Liver (tissue), 9 donors: ENCODE results near the gene CDH4. TPM values are rescaled to one million over a fixed set of nuclear protein-coding genes. Genes with fewer than 3 reads are reported as not detected.

Source experiments
- DNase-seq: peaks from one replicate; pipeline ENCODE4 v3.0.0-alpha.2; 2017; ENCODE audit warnings: low spot score
- H3K27ac ChIP-seq, 2 donors: one replicate each; pipeline ENCODE4 v1.7.0; 2013; ENCODE audit warnings: inconsistent platforms in 2 of 2, low read length in 2 of 2, control low read depth in 1 of 2, low read depth in 1 of 2, mild to moderate bottlenecking in 1 of 2
- H3K27me3 ChIP-seq, 4 donors: one replicate each; pipeline versions ENCODE4 v1.6.1 to v1.7.0; 2013; ENCODE audit warnings: low read length in 3 of 4, inconsistent platforms in 1 of 4, mild to moderate bottlenecking in 1 of 4, moderate library complexity in 1 of 4; ENCODE audit not compliant: control insufficient read depth in 4 of 4, insufficient read depth in 4 of 4
- H3K36me3 ChIP-seq, 4 donors: one replicate each; pipeline versions ENCODE4 v1.6.1 to v1.7.0; 2013; ENCODE audit warnings: low read length in 3 of 4, mild to moderate bottlenecking in 3 of 4, low read depth in 1 of 4, moderate library complexity in 1 of 4; ENCODE audit not compliant: control insufficient read depth in 4 of 4, insufficient read depth in 3 of 4
- H3K4me1 ChIP-seq, 4 donors: one replicate each; pipeline versions ENCODE4 v1.6.1 to v1.7.0; 2013; ENCODE audit warnings: low read length in 3 of 4, mild to moderate bottlenecking in 3 of 4, moderate library complexity in 1 of 4; ENCODE audit not compliant: control insufficient read depth in 4 of 4, insufficient read depth in 4 of 4
- H3K4me3 ChIP-seq, 3 donors: one replicate each; pipeline versions ENCODE4 v1.6.1 to v1.7.0; 2013; ENCODE audit warnings: low read length in 3 of 3, control low read depth in 1 of 3, low read depth in 1 of 3, mild to moderate bottlenecking in 1 of 3
- H3K9ac ChIP-seq, 2 donors: one replicate each; pipeline ENCODE4 v1.7.0; 2013; ENCODE audit warnings: low read length in 2 of 2, mild to moderate bottlenecking in 2 of 2, moderate library complexity in 2 of 2, control low read depth in 1 of 2, low read depth in 1 of 2
- H3K9me3 ChIP-seq, 4 donors: one replicate each; pipeline versions ENCODE4 v1.6.1 to v1.7.0; 2013; ENCODE audit warnings: low read length in 3 of 4; ENCODE audit not compliant: control insufficient read depth in 4 of 4
- ATF3 ChIP-seq: IDR thresholded peaks from 2 replicates; pipeline ENCODE4 v1.6.1; 2016; ENCODE audit warnings: antibody characterized with exemption
- EGR1 ChIP-seq, 2 donors: IDR thresholded peaks; 2 replicates each; pipeline ENCODE4 v1.6.1; 2016 to 2018; ENCODE audit warnings: antibody characterized with exemption in 2 of 2, low read depth in 2 of 2
- FOXA2 ChIP-seq: IDR thresholded peaks from 2 replicates; pipeline ENCODE4 v1.6.1; 2016; ENCODE audit warnings: antibody characterized with exemption
- GABPA ChIP-seq, 2 donors: IDR thresholded peaks in 1 of 2; conservative IDR thresholded peaks in 1 of 2; 2 replicates each; pipeline ENCODE4 v1.6.1; 2016; ENCODE audit warnings: antibody characterized with exemption in 2 of 2, mild to moderate bottlenecking in 1 of 2, moderate library complexity in 1 of 2
- HNF4A ChIP-seq, 2 donors: conservative IDR thresholded peaks; 2 replicates each; pipeline ENCODE4 v1.6.1; 2016; ENCODE audit warnings: antibody characterized with exemption in 2 of 2, mild to moderate bottlenecking in 2 of 2
- HNF4G ChIP-seq: IDR thresholded peaks from 2 replicates; pipeline ENCODE4 v1.6.1; 2016; ENCODE audit warnings: antibody characterized with exemption
- JUND ChIP-seq, 2 donors: IDR thresholded peaks; 2 replicates each; pipeline ENCODE4 v1.6.1; 2016; ENCODE audit warnings: antibody characterized with exemption in 2 of 2
- MAX ChIP-seq: IDR thresholded peaks from 2 replicates; pipeline ENCODE4 v1.6.1; 2016; ENCODE audit warnings: antibody characterized with exemption
- NR2F2 ChIP-seq: IDR thresholded peaks from 2 replicates; pipeline ENCODE4 v1.6.1; 2016; ENCODE audit warnings: antibody characterized with exemption
- REST ChIP-seq: IDR thresholded peaks from 2 replicates; pipeline ENCODE4 v1.6.1; 2016; ENCODE audit warnings: antibody characterized with exemption, mild to moderate bottlenecking
- RXRA ChIP-seq, 2 donors: IDR thresholded peaks; 2 replicates each; pipeline ENCODE4 v1.6.1; 2017 to 2018; ENCODE audit warnings: antibody characterized with exemption in 2 of 2, mild to moderate bottlenecking in 1 of 2
- SP1 ChIP-seq: IDR thresholded peaks from 2 replicates; pipeline ENCODE4 v1.6.1; 2018; ENCODE audit warnings: antibody characterized with exemption, mild to moderate bottlenecking
- TAF1 ChIP-seq: conservative IDR thresholded peaks from 2 replicates; pipeline ENCODE4 v1.6.1; 2016; ENCODE audit warnings: antibody characterized with exemption, mild to moderate bottlenecking
- YY1 ChIP-seq: IDR thresholded peaks from 2 replicates; pipeline ENCODE4 v1.6.1; 2016; ENCODE audit warnings: antibody characterized with exemption, mild to moderate bottlenecking
- ZBTB33 ChIP-seq: IDR thresholded peaks from 2 replicates; pipeline ENCODE4 v1.6.1; 2016; ENCODE audit warnings: antibody characterized with exemption
- WGBS: extraction: QIAGEN DNeasy Blood & Tissue Kit; methylation state at CpG from one replicate; pipeline ENCODE4 v1.1.7; 2013; 5-methylcytosine and 5-hydroxymethylcytosine counted together
- polyA plus RNA-seq, 2 donors: library from polyadenylated mRNA; stranded (reverse) in 1 of 2; unstranded in 1 of 2; fragments of 200-250 nt in 1 of 2; fragments of >200 nt in 1 of 2; fragmentation: Nextera tagmentation in 1 of 2; extraction: Ambion mirVana in 1 of 2; gene quantifications; one replicate each; pipeline versions ENCODE4 v1.2.1 to v1.2.3, GENCODE V29; 2013 to 2015
- total RNA-seq, 2 donors: library from RNA; depleted of rRNA; stranded (reverse); fragments of >200 nt; gene quantifications; one replicate each; pipeline ENCODE4 v1.2.3, GENCODE V29; 2014
- TF ChIP-seq, protein P1 (sequence below): fragments of 150-350 bp; IDR thresholded peaks from 2 replicates; pipeline ENCODE4 v1.5.1; 2017; ENCODE audit warnings: improper control_type of control experiment, low read depth, low read length; ENCODE audit not compliant: missing input control
- donor health status: healthy.
- donor health status: healthy.
- donor health status: healthy.
- donor health status: healthy.
- donor health status: healthy.

Gene CDH4
- total and polyA plus RNA-seq, 4 donors, result 0.03 to 0.25 (median 0.19) TPM; not detected in 1

GRCh38 chr20:61976644-61977418, 724.8 kb downstream of the CDH4 start:
- no peaks in the 10 kb centered on the region for H3K27me3 ChIP-seq
- DNase-seq, result no peak
- WGBS, result 97% methylated on average over 45 of the region's 45 CpGs
- no peak overlapping the region for H3K27ac ChIP-seq
- H3K9me3 ChIP-seq, result peaks cover 0 to 2% (median 0%) of the 10 kb centered on the region in 4 donors
- no peaks in the 10 kb centered on the region for H3K4me1 ChIP-seq
- H3K4me3 ChIP-seq, result no peak overlapping the region
- H3K9ac ChIP-seq, result no peak overlapping the region
- H3K36me3 ChIP-seq, result peaks cover 11 to 43% (median 30%) of the 10 kb centered on the region in 4 donors
- TF ChIP-seq GABPA (IDR thresholded peaks at IDR 0.05 in 1 of 2, conservative IDR thresholded peaks at IDR 0.05 in 1 of 2), result no peak
- no peak for TF ChIP-seq FOXA2
- no peak for TF ChIP-seq JUND (IDR thresholded peaks at IDR 0.05)
- TF ChIP-seq ZBTB33, result no peak
- no peak for TF ChIP-seq YY1
- no peak for TF ChIP-seq NR2F2
- no peak for TF ChIP-seq MAX
- no peak for TF ChIP-seq HNF4A (conservative IDR thresholded peaks at IDR 0.05)
- no peak for TF ChIP-seq RXRA (IDR thresholded peaks at IDR 0.05)
- no peak for TF ChIP-seq REST
- TF ChIP-seq, protein P1, sequence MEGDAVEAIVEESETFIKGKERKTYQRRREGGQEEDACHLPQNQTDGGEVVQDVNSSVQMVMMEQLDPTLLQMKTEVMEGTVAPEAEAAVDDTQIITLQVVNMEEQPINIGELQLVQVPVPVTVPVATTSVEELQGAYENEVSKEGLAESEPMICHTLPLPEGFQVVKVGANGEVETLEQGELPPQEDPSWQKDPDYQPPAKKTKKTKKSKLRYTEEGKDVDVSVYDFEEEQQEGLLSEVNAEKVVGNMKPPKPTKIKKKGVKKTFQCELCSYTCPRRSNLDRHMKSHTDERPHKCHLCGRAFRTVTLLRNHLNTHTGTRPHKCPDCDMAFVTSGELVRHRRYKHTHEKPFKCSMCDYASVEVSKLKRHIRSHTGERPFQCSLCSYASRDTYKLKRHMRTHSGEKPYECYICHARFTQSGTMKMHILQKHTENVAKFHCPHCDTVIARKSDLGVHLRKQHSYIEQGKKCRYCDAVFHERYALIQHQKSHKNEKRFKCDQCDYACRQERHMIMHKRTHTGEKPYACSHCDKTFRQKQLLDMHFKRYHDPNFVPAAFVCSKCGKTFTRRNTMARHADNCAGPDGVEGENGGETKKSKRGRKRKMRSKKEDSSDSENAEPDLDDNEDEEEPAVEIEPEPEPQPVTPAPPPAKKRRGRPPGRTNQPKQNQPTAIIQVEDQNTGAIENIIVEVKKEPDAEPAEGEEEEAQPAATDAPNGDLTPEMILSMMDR, result no peak
- no peak for TF ChIP-seq EGR1 (IDR thresholded peaks at IDR 0.05; ENCODE audit: low read depth in 2 of 2)
- no peak for TF ChIP-seq HNF4G
- TF ChIP-seq ATF3, result no peak
- no peak for TF ChIP-seq TAF1
- no peak for TF ChIP-seq SP1
